ENCODE results near the gene FKBP15. TPM values are rescaled to one million over a fixed set of nuclear protein-coding genes. Genes with fewer than 3 reads are reported as not detected.

FKBP15 gene
- total and polyA plus RNA-seq, 2 of the 8 experiments (the other 6 are each of a cell fraction or from before 2014, with no cell fraction given), result 9.9 to 13.8 TPM

DNA sequence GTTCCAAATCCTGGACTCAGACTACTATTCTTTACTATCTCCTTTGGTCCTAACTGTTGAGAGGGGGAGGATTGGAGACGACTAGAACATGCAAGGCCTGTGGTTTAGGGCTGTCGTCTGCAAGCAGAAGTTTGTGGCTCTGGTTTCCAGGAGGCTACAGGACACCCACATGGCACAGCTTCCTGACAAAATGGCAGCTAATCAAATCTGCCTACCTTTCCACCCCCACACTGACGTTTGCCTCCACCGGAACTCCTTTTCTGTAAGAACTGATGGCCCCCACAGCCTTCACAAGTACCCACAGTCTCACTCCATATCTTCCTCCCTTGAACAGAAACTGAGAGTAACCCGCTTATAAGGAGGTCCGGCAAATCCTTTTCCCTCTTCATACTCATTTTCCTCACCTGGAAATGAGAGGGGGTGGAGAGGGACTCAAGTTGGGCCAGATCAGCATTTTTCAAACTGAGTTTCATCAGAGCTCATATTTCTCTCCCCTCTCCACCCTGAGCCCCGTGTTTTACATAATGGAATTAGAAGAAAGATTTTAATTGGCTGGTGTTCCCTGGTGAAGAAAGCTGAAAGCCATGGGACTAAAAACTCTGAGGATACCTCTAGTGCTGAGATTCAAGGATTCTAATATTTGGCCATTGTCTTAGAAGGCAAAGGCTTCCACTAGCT, 65.0 kb downstream of the FKBP15 start:
- Histone ChIP-seq H3K4me1 (replicated peaks in 1 of 4; ENCODE audit: control insufficient read depth in 3 of 4, insufficient read depth in 4 of 4, low read length in 3 of 4) (peaks cover 0 to 6% (median 2%) of the 10 kb centered on the region in 4 experiments; a peak in 5 of 7 replicates), H2AK5ac (ENCODE audit: low read depth, low read length) (no peak overlapping the region), H3K27ac (ENCODE audit: low read depth, low read length) (no peak overlapping the region), H4K8ac (ENCODE audit: extremely low read depth, insufficient read depth, low read length) (no peak overlapping the region), H3K4ac (replicated peaks; ENCODE audit: insufficient read length, low read depth, low read length) (no peak overlapping the region), H3K4me3 (ENCODE audit: extremely low read depth in 1 of 4, insufficient read depth in 2 of 4, low read depth in 3 of 4, low read length in 4 of 4) (no peak overlapping the region), H2BK5ac (ENCODE audit: low read depth, low read length) (no peak overlapping the region), H3K36me3 (ENCODE audit: control insufficient read depth in 2 of 4, insufficient read depth in 4 of 4, low read length in 3 of 4) (no peaks in the 10 kb centered on the region), H2BK12ac (ENCODE audit: low read depth, low read length) (no peak overlapping the region), H4K20me1 (replicated peaks in 1 of 2; ENCODE audit: control insufficient read depth in 1 of 2, insufficient read depth in 2 of 2, low read length in 2 of 2) (no peaks in the 10 kb centered on the region), H2BK15ac (ENCODE audit: low read length) (no peak overlapping the region), H3K56ac (replicated peaks; ENCODE audit: insufficient read length, low read depth, low read length) (no peak overlapping the region), H3K18ac (ENCODE audit: extremely low read depth, low read length) (no peak overlapping the region), H3K9ac (replicated peaks in 1 of 4; ENCODE audit: extremely low read depth in 1 of 4, low read depth in 3 of 4, low read length in 3 of 4) (peak overlapping the region in 1 of 4 experiments; percentile 47; a peak in 1 of 7 replicates), H4K5ac (ENCODE audit: insufficient read length, low read depth, low read length) (no peak overlapping the region), H4K91ac (replicated peaks; ENCODE audit: insufficient read length, low read length) (no peak overlapping the region), H3K14ac (ENCODE audit: insufficient read length) (no peak overlapping the region), H3K23ac (ENCODE audit: insufficient read length) (no peak overlapping the region), H2BK20ac (ENCODE audit: low read length) (no peak overlapping the region), H3K9me3 (ENCODE audit: insufficient read depth in 2 of 2, low read depth in 1 of 2, low read length in 1 of 2) (no peaks in the 10 kb centered on the region), H2AFZ (ENCODE audit: low read length) (no peak overlapping the region), H3K27me3 (replicated peaks in 1 of 4; ENCODE audit: control insufficient read depth in 3 of 4, extremely low read depth in 1 of 4, insufficient read depth in 3 of 4, low read length in 3 of 4) (peaks cover 0 to 10% (median 7%) of the 10 kb centered on the region in 4 experiments; a peak in 5 of 7 replicates), H3K4me2 (ENCODE audit: insufficient read depth in 1 of 2, low read depth in 2 of 2, low read length in 2 of 2) (no peak overlapping the region), H2BK120ac (replicated peaks; ENCODE audit: low read depth, low read length) (no peak overlapping the region), H3K23me2 (ENCODE audit: low read depth, low read length) (peaks cover 4% of the 10 kb centered on the region), H3K79me1 (ENCODE audit: low read depth, low read length) (no peaks in the 10 kb centered on the region), H3K79me2 (ENCODE audit: control insufficient read depth in 1 of 2, insufficient read depth in 2 of 2, low read length in 2 of 2) (no peaks in the 10 kb centered on the region)
- ChIA-PET CTCF (ENCODE audit: partially characterized antibody) (interaction anchor here (0.9 to 1.9 kb wide), 5 partner anchors 11 to 66 kb away, joined by 3 to 6 read pairs (median 4); no protein-coding TSS in a partner anchor), POLR2A (ENCODE audit: partially characterized antibody) (interaction anchor here (0.9 kb wide), 2 partner anchors 11 to 119 kb away, joined by 3 read pairs; partner anchors contain the start of genes CDC26 and PRPF4)
- DNase-seq (ENCODE audit: low read depth in 1 of 2, low spot score in 2 of 2) (no peak), FAIRE-seq (no peak)
- 70% methylated on average over 7 of the region's 7 CpGs; no CpG with 5 or more reads in 1 of the 2 experiments for WGBS, 2 experiments (ENCODE audit: extremely low coverage in 1 of 2, insufficient coverage in 1 of 2, insufficient read length in 1 of 2, insufficient replicate concordance in 2 of 2, low coverage in 1 of 2, low lambda C conversion rate in 2 of 2, missing lambda C conversion rate in 1 of 2)
- TF ChIP-seq GTF2F1 (IDR thresholded peaks at IDR 0.05; ENCODE audit: borderline replicate concordance, low read depth, low read length) (no peak), EZH2 (IDR thresholded peaks at IDR 0.05; ENCODE audit: low read depth, low read length, severe bottlenecking) (no peak), BCL11A (IDR thresholded peaks at IDR 0.05; ENCODE audit: low read depth in 2 of 2, low read length in 2 of 2) (no peak), NANOG (IDR thresholded peaks at IDR 0.05; ENCODE audit: insufficient read depth, low read depth, low read length, poor library complexity, severe bottlenecking) (no peak), TCF12 (IDR thresholded peaks at IDR 0.05; ENCODE audit: low read depth, low read length) (no peak), KDM1A (IDR thresholded peaks at IDR 0.05; ENCODE audit: borderline replicate concordance, low read length) (no peak), CEBPB (IDR thresholded peaks at IDR 0.05; ENCODE audit: low read depth, low read length) (no peak), HDAC2 (IDR thresholded peaks at IDR 0.05; ENCODE audit: borderline replicate concordance in 1 of 2, low read depth in 2 of 2, low read length in 2 of 2) (no peak), E2F6 (IDR thresholded peaks at IDR 0.05) (no peak), HDAC6 (IDR thresholded peaks at IDR 0.05; ENCODE audit: low read depth, low read length) (no peak), RFX5 (IDR thresholded peaks at IDR 0.05; ENCODE audit: borderline replicate concordance, low read depth, low read length) (no peak), SIX5 (IDR thresholded peaks at IDR 0.05; ENCODE audit: low read depth, low read length) (no peak)

All from H1 (cell line).